Measurements from ENCODE around the gene SEC63.
"Not testable (repeated sequence)": the region's sequence is repeated elsewhere in the genome, so short reads cannot be mapped to it uniquely, and the experiment has no call there.

Gene SEC63

GRCh38 chr6:107926697-107927544 is 31.1 kb downstream of the SEC63 start:
- DNase-seq = not testable (repeated sequence)

GRCh38 chr6:107917451-107918375 is 40.3 kb downstream of the SEC63 start:
- no peak for DNase-seq

GRCh38 chr6:107916961-107917360 is 41.0 kb downstream of the SEC63 start:
- DNase-seq = not testable (repeated sequence)

- DNase-seq = no peak
These were observed 46.3 kb downstream of the SEC63 start for GRCh38 chr6:107911692-107912091.

- no peak for DNase-seq
These were observed 63.1 kb downstream of the SEC63 start for GRCh38 chr6:107894809-107895396.

GRCh38 chr6:107890431-107890830 is 67.6 kb downstream of the SEC63 start:
- not testable (repeated sequence) for DNase-seq

GRCh38 chr6:107885950-107886349 is 72.1 kb downstream of the SEC63 start:
- DNase-seq = not testable (repeated sequence)

GRCh38 chr6:107879941-107880340 is 78.1 kb downstream of the SEC63 start:
- no peak for DNase-seq

- no peak for DNase-seq
These were observed 80.0 kb downstream of the SEC63 start for GRCh38 chr6:107877968-107878367.

GRCh38 chr6:107871976-107872375 is 86.0 kb downstream of the SEC63 start:
- no peak for DNase-seq

GRCh38 chr6:107871512-107871911 is 86.5 kb downstream of the SEC63 start:
- not testable (repeated sequence) for DNase-seq

- no peak for DNase-seq
These were observed 87.0 kb downstream of the SEC63 start for GRCh38 chr6:107871016-107871415.

GRCh38 chr6:107870381-107870780 is 87.6 kb downstream of the SEC63 start:
- no peak for DNase-seq

GRCh38 chr6:107869871-107870270 is 88.1 kb downstream of the SEC63 start:
- no peak for DNase-seq

GRCh38 chr6:107868867-107869611 is 89.0 kb downstream of the SEC63 start:
- DNase-seq = no peak

- no peak for DNase-seq
These were observed 90.7 kb downstream of the SEC63 start for GRCh38 chr6:107867302-107867615.

GRCh38 chr6:107866606-107867301 is 91.3 kb downstream of the SEC63 start:
- DNase-seq = no peak

GRCh38 chr6:107864226-107865127 is 93.5 kb downstream of the SEC63 start:
- DNase-seq = no peak

GRCh38 chr6:107862383-107862782 is 95.6 kb downstream of the SEC63 start:
- no peak for DNase-seq

GRCh38 chr6:107860963-107861362 is 97.0 kb downstream of the SEC63 start:
- DNase-seq = not testable (repeated sequence)

- DNase-seq = not testable (repeated sequence)
These were observed 97.9 kb downstream of the SEC63 start for GRCh38 chr6:107860144-107860543.
